Endometrium (tissue), 2 donors: ENCODE data around the gene PROKR1.

ENCODE experiments used
- FAIRE-seq: peaks from 2 replicates; lab custom pipeline; 2012; peaks lifted over from hg19 to GRCh38; lab: Jason Lieb, UNC
- donor health status: control.
- donor health status: control.

Gene PROKR1

DNA sequence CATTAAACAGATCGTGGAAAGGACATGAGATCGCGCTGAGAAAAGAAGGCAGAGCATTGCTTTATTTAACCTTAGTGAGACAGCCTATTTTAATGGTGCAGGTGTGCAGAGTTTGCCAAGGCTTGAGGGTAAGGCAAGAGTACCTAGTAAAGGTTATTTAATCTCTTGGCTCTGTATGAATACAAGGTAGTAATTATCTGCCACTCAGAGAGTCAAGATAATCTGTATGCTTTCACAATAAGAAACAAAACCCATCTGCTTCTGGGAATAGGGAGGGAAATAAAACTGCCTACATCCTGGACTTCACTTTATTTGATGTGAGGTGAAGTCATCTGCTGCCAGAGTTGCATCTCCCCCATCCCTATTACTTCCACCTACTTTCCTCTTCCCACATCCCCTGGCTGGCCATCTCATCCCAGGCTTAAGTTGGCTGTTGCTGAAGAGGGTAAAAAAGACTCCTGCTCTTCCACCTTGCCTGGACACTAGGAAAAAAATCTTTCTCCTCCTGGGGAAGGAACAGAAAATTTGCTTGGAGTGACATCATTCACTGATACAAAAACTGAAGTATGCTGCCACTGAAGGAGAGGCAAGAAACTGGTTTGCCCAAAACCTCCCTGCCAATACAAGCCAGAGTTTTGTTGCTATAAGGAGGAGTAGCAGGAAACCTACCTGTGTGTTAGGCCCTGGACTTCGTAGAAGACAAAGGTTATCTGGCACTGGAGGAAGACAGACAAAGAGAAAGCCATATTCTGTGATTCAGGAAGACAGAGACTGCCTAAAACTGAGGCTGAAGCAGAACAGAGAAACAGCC lies 55.4 kb downstream of the PROKR1 start:
- FAIRE-seq, result no peak

DNA sequence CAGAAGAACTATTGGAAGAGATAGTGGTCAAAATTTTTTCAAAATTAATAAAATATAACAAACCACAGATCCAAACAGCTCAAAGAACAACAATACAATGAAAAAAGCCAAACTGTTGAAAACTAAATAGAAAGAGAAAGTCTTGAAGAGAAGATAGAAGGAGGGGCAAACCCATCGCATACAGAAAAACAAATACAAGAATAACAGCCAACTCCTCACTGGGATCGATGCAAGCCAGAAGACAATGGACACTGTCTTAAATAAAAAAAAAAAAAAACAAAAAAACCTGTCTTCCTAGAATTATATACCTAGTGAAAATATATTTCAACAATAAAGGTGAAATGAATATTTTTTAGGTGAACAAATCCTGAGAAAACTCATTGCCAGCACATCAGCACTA lies 57.2 kb downstream of the PROKR1 start:
- no peak for FAIRE-seq

DNA sequence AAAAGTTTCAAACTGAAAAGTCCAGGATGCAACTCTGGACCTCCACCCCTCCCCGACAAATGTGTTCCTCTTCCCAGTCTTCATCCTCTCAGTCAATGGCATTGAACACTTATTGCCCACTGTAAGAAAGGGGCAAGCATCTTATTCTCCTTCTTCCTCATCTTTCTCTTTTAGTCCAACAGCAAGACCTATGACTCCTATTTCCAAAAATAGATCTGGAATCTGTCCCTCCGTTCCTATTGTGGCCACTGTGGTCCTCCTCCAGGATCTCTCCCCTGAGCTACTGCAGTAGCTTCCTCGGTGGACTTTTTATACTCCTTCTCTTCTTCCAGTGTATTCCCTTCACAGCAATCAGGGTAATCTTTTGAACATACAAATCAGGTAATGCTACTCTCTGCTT lies 63.3 kb downstream of the PROKR1 start:
- FAIRE-seq, result no peak
